NCI-H2029 (cell line): ENCODE results near the gene ZEB2.
A peak's percentile ranks its signal among the peaks of the same experiment; 100 is the strongest.

Experiments used
- DNase-seq: peaks from one replicate; lab custom pipeline; 2025; lab: John Stamatoyannopoulos, UW

ZEB2 gene

DNA sequence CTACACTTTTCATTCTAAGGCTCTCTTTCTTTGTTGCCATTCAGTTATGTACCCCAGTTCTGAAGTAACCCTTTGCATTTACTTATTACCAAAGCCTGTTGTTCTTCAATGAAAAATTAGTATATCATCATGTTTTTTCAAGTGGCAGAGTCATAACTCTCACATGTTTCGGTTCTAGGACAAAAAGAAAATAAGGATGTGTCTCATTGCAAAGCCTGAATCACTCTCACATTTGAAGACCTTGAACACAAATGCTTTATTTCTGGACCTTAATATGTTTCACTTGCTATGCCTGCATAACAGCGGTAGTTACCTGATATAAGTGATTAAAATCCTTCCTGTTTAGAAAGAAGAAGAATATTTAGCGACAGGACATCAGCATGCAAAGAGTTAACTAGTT is 49.1 kb downstream of the ZEB2 start:
- DNase-seq, result no peak

DNA sequence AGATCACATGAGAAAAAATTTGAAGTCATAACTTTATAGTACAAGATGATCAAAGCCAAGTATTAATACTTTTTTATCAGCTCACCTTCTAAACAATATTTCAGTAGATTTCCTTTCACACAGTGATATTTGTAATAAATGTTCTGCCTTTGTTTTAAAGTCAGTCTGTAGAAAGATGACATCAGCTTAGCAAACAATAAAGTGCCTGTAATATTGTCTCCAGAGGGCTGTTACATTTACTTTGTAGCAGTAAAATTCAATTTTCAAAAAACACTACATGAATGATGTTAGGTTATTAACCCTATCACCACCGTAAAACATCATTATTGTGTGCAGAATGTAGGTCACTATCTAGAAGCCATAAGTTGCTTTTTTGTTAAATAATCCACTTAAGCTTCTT is 49.6 kb downstream of the ZEB2 start:
- no peak for DNase-seq

DNA sequence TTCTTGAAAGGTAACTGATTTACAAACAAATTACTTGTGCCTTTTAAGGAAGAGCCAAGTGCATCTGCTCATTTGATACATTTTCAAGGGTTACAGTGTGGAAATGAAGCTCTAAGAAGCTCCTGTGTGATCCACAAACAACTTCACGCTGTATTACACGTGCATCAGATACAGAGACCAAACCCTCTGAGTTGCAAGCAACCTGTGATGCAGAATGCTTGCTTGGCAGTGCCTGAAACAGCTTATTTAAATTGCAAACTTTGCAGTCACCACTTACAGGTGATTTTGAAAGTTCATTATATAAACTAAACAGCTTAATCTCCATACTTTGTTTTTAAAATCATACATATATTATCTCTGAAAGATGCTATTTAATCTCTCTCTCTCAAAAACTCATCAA is 50.1 kb downstream of the ZEB2 start:
- DNase-seq, result no peak

GRCh38 chr2:144468823-144469595 is 50.9 kb downstream of the ZEB2 start:
- DNase-seq, result no peak

DNA sequence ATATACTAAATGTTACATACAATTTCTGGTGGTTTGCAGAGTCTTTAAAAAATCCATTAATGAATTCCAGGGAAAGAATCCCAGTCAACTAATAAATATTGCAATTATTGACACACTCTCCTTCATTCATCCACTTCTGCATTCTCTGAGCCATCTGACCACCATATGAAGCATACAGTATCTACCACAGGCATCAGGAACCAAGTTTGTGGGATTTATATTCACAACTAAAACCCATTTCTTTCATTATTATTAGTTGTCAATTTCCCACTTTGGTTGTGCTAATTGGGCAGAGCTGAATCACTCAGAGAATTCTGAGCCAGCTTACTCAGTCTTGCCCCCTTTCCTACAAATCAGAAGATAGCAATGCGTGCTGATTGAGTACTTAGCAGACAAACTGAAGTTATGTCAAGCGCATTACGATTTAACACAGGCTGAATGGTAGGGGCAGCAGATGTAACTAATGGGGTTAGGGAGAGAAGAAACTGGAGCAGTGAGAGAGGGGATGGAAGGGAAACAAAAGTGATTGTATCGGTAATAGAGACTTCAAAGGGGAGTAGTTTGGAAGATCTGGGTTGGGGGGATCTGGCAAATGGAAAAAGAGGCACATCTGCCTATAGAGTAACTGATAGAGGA is 52.3 kb downstream of the ZEB2 start:
- no peak for DNase-seq

DNA sequence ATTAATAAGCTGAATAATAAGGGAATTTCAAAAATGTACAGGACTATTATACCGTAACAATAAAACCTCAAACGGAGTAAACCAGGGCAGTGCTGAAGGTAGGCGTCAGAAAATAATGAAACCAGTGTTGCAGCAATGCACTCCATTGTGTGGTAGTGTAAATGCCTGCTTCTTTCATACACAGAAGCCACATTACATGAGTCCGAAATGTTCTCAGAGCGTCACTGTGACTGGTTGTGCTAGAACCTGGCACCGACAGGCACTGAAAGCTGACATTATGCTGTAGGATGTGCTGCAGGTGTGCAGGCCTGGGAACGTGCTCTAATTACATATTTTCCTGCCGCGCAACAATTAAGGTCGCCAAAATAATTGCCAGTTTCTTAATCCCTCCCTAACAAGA is 53.3 kb downstream of the ZEB2 start:
- no peak for DNase-seq

DNA sequence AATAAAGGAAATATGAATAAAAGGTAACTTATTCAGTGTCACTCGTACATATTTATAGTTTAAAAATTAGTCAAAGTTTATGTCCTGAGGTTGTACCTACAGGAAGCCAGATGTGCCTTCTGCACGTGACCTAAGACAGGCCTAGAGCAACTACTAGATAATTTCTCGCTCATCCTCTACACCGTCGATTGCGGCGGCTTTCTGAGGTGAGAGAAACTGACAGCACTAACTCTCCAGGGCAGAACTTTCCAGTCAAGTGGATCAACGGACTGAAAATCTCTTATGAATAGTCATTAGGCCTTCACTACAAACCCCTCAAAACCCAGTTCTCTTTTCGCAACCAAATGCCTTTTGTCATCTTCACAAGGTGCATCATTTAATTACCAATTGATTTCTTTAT is 54.2 kb downstream of the ZEB2 start:
- DNase-seq, result no peak

- peak; percentile 72 for DNase-seq
Observed at GRCh38 chr2:144464730-144465129, 55.2 kb downstream of the ZEB2 start.

DNA sequence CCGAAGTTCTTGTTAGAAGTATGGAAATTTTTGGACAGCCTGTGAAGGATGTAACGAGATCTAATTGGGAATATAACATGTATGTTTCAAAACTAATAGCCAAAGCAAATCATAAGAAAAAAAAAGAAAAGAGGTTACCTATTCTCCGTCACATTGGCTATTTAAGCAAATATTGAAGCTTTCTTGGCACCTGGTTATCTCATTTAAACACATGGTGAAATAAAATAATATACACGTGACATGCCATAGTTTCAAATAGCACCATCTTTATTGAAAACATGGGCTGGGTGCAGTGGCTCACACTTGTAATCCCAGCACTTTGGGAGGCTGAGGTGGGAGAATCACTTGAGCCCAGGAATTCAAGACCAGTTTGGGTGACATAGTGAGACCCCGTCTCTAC is 56.7 kb downstream of the ZEB2 start:
- no peak for DNase-seq

DNA sequence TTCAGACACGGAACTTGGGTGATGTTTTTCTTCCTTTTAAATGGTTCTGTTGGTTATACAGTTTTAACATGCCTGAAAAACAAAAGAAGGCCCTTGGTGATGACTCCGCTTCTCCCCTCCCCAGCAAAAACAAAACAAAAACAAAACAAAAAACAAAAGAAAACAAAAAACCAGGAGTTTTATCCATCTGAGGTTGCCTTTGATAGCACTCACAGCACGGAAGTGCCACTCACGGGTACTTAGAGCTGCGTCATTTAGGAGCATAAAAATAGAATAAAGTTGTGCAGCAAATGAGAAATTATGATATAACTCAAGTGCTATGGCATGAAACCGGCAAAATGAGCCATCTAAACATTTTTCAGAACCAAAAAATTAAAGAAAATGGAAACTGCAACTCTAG is 57.7 kb downstream of the ZEB2 start:
- DNase-seq, result no peak

- DNase-seq, result no peak
Observed at GRCh38 chr2:144461308-144461766, 58.6 kb downstream of the ZEB2 start.

DNA sequence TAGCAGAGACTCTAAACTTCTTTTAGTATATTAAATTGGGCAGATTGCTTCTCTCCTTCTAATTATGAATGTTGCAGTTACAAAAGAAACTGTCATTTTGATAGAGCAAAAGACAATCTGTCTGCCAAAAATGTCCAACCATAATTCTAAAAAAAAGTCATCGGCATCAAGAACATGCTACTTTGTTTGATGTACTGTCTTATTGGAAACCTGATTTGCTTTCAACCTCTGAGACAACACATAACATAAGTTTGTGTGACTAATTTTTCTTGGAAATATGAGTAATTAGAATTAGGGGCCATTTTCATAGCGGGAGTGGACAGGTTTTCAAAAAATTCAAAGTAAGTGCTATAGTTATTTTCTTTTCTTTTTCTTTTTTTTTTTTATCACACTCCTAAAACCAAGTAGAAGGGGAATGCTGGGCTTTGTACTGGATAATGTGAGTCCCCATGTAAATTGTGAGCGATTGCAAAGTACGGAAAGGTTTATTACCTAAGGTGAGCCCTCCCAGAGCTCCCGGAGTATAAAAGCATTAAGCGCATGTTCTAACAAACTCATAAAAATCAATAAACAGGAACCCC is 59.1 kb downstream of the ZEB2 start:
- no peak for DNase-seq

DNA sequence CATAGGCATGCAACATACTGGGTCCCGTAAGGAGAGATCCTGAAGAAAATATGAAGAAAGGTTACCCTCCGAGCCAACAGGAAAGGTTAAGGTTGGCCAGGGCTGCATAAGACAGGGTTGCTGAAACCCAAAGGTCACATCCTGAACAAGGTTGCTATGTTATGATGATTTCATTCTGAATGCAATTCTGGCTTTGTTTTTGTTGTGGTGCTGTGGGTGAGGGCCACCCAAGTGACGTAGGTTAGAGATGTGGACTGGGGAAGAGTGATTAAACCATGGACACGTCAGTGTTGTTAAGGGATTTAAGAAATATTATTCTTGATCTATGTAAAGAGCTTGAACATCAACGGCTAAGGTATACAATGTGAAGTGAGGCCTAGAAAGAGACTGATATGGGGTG is 60.0 kb downstream of the ZEB2 start:
- DNase-seq, result no peak

GRCh38 chr2:144459286-144459685 is 60.6 kb downstream of the ZEB2 start:
- DNase-seq, result no peak

DNA sequence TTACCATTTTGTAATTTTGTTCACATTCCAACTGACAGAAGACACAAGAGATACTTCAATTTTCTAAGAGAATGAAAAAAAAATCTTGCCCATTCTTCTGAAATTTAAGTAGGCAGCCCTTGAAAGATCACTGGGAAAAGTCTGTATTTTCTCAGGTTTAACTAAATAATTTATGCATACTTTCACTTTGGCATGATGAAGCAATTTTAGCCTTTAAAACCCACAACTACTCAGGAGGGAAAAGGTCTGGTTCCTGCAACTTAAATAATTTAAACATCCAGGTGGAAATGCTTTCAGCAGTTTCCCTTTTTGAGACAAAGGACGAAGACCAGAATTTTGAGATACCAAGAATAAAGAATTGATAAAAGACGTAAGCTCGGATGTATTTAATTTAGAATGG is 61.4 kb downstream of the ZEB2 start:
- DNase-seq, result no peak

GRCh38 chr2:144456680-144457079 is 63.2 kb downstream of the ZEB2 start:
- DNase-seq, result no peak

DNA sequence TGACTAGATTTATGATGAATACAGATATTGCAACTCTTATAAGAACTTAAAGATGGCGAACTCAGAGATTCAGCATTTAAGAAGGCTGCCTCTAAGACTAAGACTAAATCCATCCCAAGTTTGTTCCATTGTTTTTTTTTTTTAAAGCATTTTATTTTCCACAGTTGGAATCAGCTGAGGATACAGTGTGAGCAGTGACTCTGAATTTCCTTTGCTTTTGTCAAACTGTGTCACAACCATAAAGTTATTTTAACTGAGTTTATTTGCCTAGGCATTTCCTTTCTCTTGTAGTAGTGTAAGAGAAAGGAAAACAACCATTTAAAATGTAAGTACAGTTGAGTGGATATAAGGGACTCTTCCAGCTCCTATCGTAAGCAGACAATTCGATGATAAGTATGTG is 63.9 kb downstream of the ZEB2 start:
- no peak for DNase-seq

- no peak for DNase-seq
Observed at GRCh38 chr2:144454466-144455287, 65.2 kb downstream of the ZEB2 start.

DNA sequence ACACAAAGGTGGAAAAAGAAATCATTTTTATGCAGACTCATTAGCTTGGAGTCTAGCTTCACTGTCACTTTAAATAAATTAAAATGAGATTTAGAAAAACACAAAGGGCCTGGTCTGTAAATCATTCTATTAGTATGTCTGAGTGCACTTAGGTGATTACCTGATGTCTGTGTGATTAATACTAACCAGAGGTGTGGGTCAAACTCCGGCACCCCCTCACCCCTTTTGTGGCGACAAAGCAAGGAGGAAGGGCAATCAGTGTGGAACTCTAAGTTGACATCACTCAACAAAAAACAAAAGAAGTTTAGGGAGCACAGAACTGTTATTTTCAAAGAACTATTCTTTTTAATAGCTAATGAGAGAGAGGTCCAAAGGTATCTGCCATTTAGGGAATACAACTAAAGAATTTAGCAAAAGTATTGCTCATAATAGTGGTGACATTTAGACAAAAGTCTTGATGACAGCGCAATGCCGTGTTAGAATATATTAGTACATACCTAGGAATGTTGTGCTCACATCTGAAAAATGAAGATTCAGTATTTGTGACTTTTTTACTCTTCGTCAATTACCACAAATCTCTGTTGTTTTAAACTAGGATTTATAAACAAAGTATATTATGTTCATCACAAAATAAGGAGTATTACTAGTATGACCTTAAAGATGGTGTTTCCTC is 66.3 kb downstream of the ZEB2 start:
- DNase-seq, result no peak

DNA sequence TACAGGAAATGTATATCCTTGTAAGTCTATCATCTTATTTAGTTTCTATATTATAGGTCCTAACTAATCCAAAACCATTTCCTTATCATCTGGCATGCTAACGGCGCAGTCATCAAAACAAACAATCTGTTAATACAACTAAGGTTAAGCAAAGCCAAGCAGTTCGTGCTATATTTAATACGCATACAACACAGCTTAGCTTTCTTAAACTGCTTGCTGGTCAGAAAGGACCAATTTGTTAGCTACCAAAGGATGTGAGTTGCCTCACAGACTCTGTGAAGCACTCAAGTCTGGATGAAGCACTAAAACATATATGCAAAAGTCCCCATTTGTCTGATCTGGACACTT is 67.0 kb downstream of the ZEB2 start:
- DNase-seq, result no peak

- no peak for DNase-seq
Observed at GRCh38 chr2:144452169-144452988, 67.5 kb downstream of the ZEB2 start.
